Neural cell (in vitro differentiated cells): ENCODE measurements around the gene SLC25A48. TPM values are rescaled to one million over a fixed set of nuclear protein-coding genes. Genes with fewer than 3 reads are reported as not detected.

Experiments
- H2AFZ ChIP-seq: fragments of 200-600, 300-800 bp; sonication (generic), shearing (Covaris generic); 2 replicates; pipeline ENCODE4 v1.6.0; 2014; ENCODE audit warnings: low read depth, mild to moderate bottlenecking, antibody characterized with exemption, low read length, moderate library complexity
- H3F3A ChIP-seq: fragments of 200-600 bp; shearing (Covaris generic); 2 replicates; pipeline ENCODE4 v1.6.1; 2016; ENCODE audit warnings: mild to moderate bottlenecking, moderate library complexity, mixed read lengths, antibody characterized with exemption, low read length; ENCODE audit not compliant: insufficient read depth, poor library complexity, severe bottlenecking
- H3K27ac ChIP-seq: fragments of 200-600, 300-800 bp; sonication (generic), shearing (Covaris generic); 2 replicates; pipeline ENCODE4 v1.5.1; 2014; ENCODE audit warnings: mild to moderate bottlenecking, low read length, moderate library complexity
- H3K27me3 ChIP-seq: fragments of 300-800, 200-600 bp; sonication (generic), shearing (Covaris generic); 2 replicates; pipeline ENCODE4 v1.6.0; 2014; ENCODE audit warnings: mild to moderate bottlenecking, low read depth, low read length, moderate library complexity; ENCODE audit not compliant: insufficient read depth
- H3K36me3 ChIP-seq: fragments of 300-800, 200-600 bp; sonication (generic), shearing (Covaris generic); 2 replicates; pipeline ENCODE4 v1.5.1; 2014; ENCODE audit warnings: mild to moderate bottlenecking, antibody characterized with exemption, low read length, moderate library complexity; ENCODE audit not compliant: insufficient read depth
- H3K4me2 ChIP-seq: fragments of 300-800, 200-600 bp; sonication (generic), shearing (Covaris generic); 2 replicates; pipeline ENCODE4 v1.6.0; 2014; ENCODE audit warnings: mild to moderate bottlenecking, low read length
- H3K4me3 ChIP-seq: fragments of 300-800, 200-600 bp; sonication (generic), shearing (Covaris generic); 2 replicates; pipeline ENCODE4 v1.5.1; 2014; ENCODE audit warnings: mild to moderate bottlenecking, low read length, moderate library complexity
- H3K79me2 ChIP-seq: fragments of 200-600 bp; shearing (Covaris generic); replicated peaks from 2 replicates; pipeline ENCODE4 v1.6.0; 2014; ENCODE audit warnings: mild to moderate bottlenecking, low read length, moderate library complexity; ENCODE audit not compliant: insufficient read depth
- H3K9ac ChIP-seq: fragments of 300-800, 200-600 bp; sonication (generic), shearing (Covaris generic); 2 replicates; pipeline ENCODE4 v1.6.1; 2016; ENCODE audit warnings: mild to moderate bottlenecking, low read length, mixed read lengths
- H3K9me2 ChIP-seq: fragments of 200-600 bp; shearing (Covaris generic); 2 replicates; pipeline ENCODE4 v1.6.1; 2016; ENCODE audit warnings: mild to moderate bottlenecking, low read length, mixed read lengths; ENCODE audit not compliant: insufficient read depth
- H3K9me3 ChIP-seq: fragments of 200-600, 300-800 bp; sonication (generic), shearing (Covaris generic); 2 replicates; pipeline ENCODE4 v1.6.1; 2016; ENCODE audit warnings: mild to moderate bottlenecking, mixed run types, low read length, moderate library complexity, mixed read lengths
- H4K20me1 ChIP-seq: fragments of 200-600 bp; shearing (Covaris generic); 2 replicates; pipeline ENCODE4 v1.6.1; 2016; ENCODE audit warnings: mild to moderate bottlenecking, mixed run types; ENCODE audit not compliant: insufficient read depth
- EP300 ChIP-seq: fragments of 450-650 bp; conservative IDR thresholded peaks from 2 replicates; pipeline ENCODE4 v1.6.1; 2014; ENCODE audit warnings: antibody characterized with exemption, mild to moderate bottlenecking, moderate library complexity; ENCODE audit not compliant: poor library complexity, severe bottlenecking
- EZH2 ChIP-seq: fragments of 200-600, 300-800 bp; shearing (Covaris generic), sonication (generic); IDR thresholded peaks from 2 replicates; pipeline ENCODE4 v1.6.1; 2014; ENCODE audit warnings: antibody characterized with exemption, low read length, borderline replicate concordance, mild to moderate bottlenecking; ENCODE audit not compliant: insufficient read depth, poor library complexity, severe bottlenecking
- POLR2AphosphoS5 ChIP-seq: IDR thresholded peaks from 2 replicates; pipeline ENCODE4 v1.6.1; 2012
- RAD21 ChIP-seq: fragments of 450-650 bp; conservative IDR thresholded peaks from 2 replicates; pipeline ENCODE4 v1.6.1; 2014; ENCODE audit warnings: antibody characterized with exemption, mild to moderate bottlenecking, moderate library complexity
- REST ChIP-seq: IDR thresholded peaks from 2 replicates; pipeline ENCODE4 v1.6.1; 2012; ENCODE audit warnings: borderline replicate concordance
- SMC3 ChIP-seq: fragments of 450-650 bp; conservative IDR thresholded peaks from 2 replicates; pipeline ENCODE4 v1.6.1; 2014; ENCODE audit warnings: antibody characterized with exemption, mild to moderate bottlenecking, moderate library complexity; ENCODE audit not compliant: poor library complexity
- polyA plus RNA-seq: library from polyadenylated mRNA; depleted of rRNA; stranded (reverse); fragments of >200 nt; gene quantifications from 2 replicates; pipeline ENCODE4 v1.2.3, GENCODE V29; 2014

The SLC25A48 gene
- polyA plus RNA-seq, 1 donor from 2014 or later, result 1.0 TPM

GRCh38 chr5:135821802-135822201 lies 12.7 kb upstream of the SLC25A48 start:
- no peak overlapping the region for H3K9ac ChIP-seq
- no peak overlapping the region for H2AFZ ChIP-seq
- no peaks in the 10 kb centered on the region for H3K9me3 ChIP-seq
- TF ChIP-seq SMC3 (no peak), EZH2 (no peak), POLR2AphosphoS5 (no peak), REST (no peak), RAD21 (no peak)
- H3K4me3 ChIP-seq, result no peak overlapping the region
- H3K4me2 ChIP-seq, result no peak overlapping the region
- no peaks in the 10 kb centered on the region for H3K9me2 ChIP-seq
- no peaks in the 10 kb centered on the region for H3K36me3 ChIP-seq
- H3F3A ChIP-seq, result no peaks in the 10 kb centered on the region
- no peaks in the 10 kb centered on the region for H3K27me3 ChIP-seq
- H3K27ac ChIP-seq, result no peak overlapping the region
- H3K79me2 ChIP-seq, result no peaks in the 10 kb centered on the region
- H4K20me1 ChIP-seq, result no peaks in the 10 kb centered on the region

GRCh38 chr5:135822286-135822685 lies 12.2 kb upstream of the SLC25A48 start:
- Histone ChIP-seq H3K27ac (no peak overlapping the region), H3F3A (no peaks in the 10 kb centered on the region), H3K27me3 (no peaks in the 10 kb centered on the region), H2AFZ (no peak overlapping the region), H3K4me3 (no peak overlapping the region), H4K20me1 (no peaks in the 10 kb centered on the region), H3K9ac (no peak overlapping the region), H3K9me2 (no peaks in the 10 kb centered on the region), H3K9me3 (no peaks in the 10 kb centered on the region), H3K4me2 (no peak overlapping the region), H3K79me2 (no peaks in the 10 kb centered on the region), H3K36me3 (no peaks in the 10 kb centered on the region)
- TF ChIP-seq RAD21 (no peak), EP300 (no peak), REST (no peak), EZH2 (no peak), SMC3 (no peak)
